ENCODE data around the gene SLC20A1. TPM values are rescaled to one million over a fixed set of nuclear protein-coding genes. Genes with fewer than 3 reads are reported as not detected.

The SLC20A1 gene
- total RNA-seq, 1 experiment from 2014 or later, result 403 TPM

GRCh38 chr2:112682101-112682500, 36.4 kb downstream of the SLC20A1 start:
- DNase-seq (ENCODE audit: low read depth), result no peak

GRCh38 chr2:112683550-112684414, 38.0 kb downstream of the SLC20A1 start:
- no peak for DNase-seq (ENCODE audit: low read depth)

- DNase-seq (ENCODE audit: low read depth), result no peak
These were observed 38.7 kb downstream of the SLC20A1 start for GRCh38 chr2:112684415-112684775.

GRCh38 chr2:112685271-112685884, 39.6 kb downstream of the SLC20A1 start:
- no peak for DNase-seq (ENCODE audit: low read depth)

GRCh38 chr2:112686348-112687217, 40.8 kb downstream of the SLC20A1 start:
- no peak for DNase-seq (ENCODE audit: low read depth)

GRCh38 chr2:112687522-112687921, 41.8 kb downstream of the SLC20A1 start:
- no peak for DNase-seq (ENCODE audit: low read depth)

- peak; percentile 48 for DNase-seq (ENCODE audit: low read depth)
These were observed 42.5 kb downstream of the SLC20A1 start for GRCh38 chr2:112688086-112688880.

GRCh38 chr2:112690853-112691401, 45.2 kb downstream of the SLC20A1 start:
- peak; percentile 64 for DNase-seq (ENCODE audit: low read depth)

GRCh38 chr2:112691881-112692281, 46.1 kb downstream of the SLC20A1 start:
- DNase-seq (ENCODE audit: low read depth), result no peak

- DNase-seq (ENCODE audit: low read depth), result peak; percentile 99
These were observed 46.8 kb downstream of the SLC20A1 start for GRCh38 chr2:112692495-112692911.

- DNase-seq (ENCODE audit: low read depth), result peak; percentile 59
These were observed 47.2 kb downstream of the SLC20A1 start for GRCh38 chr2:112692918-112693317.

- DNase-seq (ENCODE audit: low read depth), result no peak
These were observed 47.9 kb downstream of the SLC20A1 start for GRCh38 chr2:112693596-112693995.

- DNase-seq (ENCODE audit: low read depth), result no peak
These were observed 48.4 kb downstream of the SLC20A1 start for GRCh38 chr2:112694182-112694581.

- DNase-seq (ENCODE audit: low read depth), result no peak
These were observed 53.2 kb downstream of the SLC20A1 start for GRCh38 chr2:112698834-112699515.

GRCh38 chr2:112699984-112700667, 54.4 kb downstream of the SLC20A1 start:
- DNase-seq (ENCODE audit: low read depth), result no peak

- DNase-seq (ENCODE audit: low read depth), result no peak
These were observed 55.3 kb downstream of the SLC20A1 start for GRCh38 chr2:112701052-112701451.

GRCh38 chr2:112703684-112704083, 57.9 kb downstream of the SLC20A1 start:
- no peak for DNase-seq (ENCODE audit: low read depth)

- DNase-seq (ENCODE audit: low read depth), result no peak
These were observed 59.8 kb downstream of the SLC20A1 start for GRCh38 chr2:112705575-112705974.

GRCh38 chr2:112706170-112706664, 60.5 kb downstream of the SLC20A1 start:
- DNase-seq (ENCODE audit: low read depth), result peak; percentile 82

Measured in HT1080 (cell line).